Panc1 (cell line): ENCODE measurements around the gene CD72.

Experiments
- CTCF ChIP-seq: fragments of 450-650 bp; IDR thresholded peaks from 2 replicates; pipeline ENCODE4 v1.5.1; 2017; ENCODE audit warnings: mild to moderate bottlenecking
- POLR2AphosphoS5 ChIP-seq: IDR thresholded peaks from 2 replicates; pipeline ENCODE4 v1.6.1; 2012; ENCODE audit warnings: mild to moderate bottlenecking, low read depth, low read length, moderate library complexity
- SIN3A ChIP-seq: IDR thresholded peaks from 2 replicates; pipeline ENCODE4 v1.6.1; 2012; ENCODE audit warnings: low read depth, mild to moderate bottlenecking, low read length, moderate library complexity, borderline replicate concordance; ENCODE audit not compliant: insufficient read depth

DNA sequence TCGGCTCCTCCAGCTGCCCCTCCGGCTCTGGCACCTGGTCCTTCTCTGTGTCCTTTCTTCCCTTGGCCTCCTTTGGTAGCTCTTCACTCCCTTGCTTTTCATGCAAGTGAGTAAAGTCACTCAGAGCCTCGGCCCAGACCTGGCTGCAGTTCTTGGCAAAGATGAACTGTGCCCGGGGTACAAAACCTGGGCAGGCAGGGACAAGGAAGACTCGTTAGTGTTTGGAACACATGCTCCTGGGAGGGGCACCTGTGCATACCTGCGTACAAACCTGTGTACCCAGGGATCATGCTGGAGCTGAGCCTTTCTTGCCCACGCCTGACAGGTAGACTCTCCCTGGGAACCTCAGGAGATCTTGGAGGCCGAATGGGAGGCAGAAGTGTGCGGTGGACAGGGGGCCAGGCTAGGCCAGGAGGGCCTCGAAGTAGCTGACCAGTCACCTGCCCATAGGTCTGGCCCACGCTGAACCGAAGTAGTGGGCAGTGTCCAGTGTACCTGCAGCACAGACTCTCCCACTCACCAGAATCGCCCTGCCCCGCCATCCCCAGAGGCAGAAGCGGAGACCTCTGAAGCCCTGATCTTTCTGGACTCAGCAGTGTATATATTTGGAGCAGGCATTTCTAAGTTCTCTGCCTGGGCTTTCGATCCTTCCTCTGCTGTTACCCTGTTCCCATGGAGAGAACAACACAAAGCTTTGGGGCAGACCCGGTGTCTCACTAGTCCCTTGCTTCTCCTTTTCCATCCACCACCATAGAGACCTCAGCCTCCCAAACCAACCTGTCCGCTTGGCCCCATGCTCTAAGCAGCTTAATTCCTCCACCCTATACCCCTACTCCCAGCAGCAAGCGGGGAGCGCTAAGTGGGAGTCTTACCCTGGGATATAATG lies 55.1 kb downstream of the CD72 start:
- TF ChIP-seq CTCF (no peak), SIN3A (no peak), POLR2AphosphoS5 (no peak)
